ENCODE data around the gene NKIRAS1. TPM values are rescaled to one million over a fixed set of nuclear protein-coding genes. Genes with fewer than 3 reads are reported as not detected.

Gene NKIRAS1
- polyA plus RNA-seq, 3 donors: 0.69 to 2.0 (median 1.9) TPM

GRCh38 chr3:23885210-23885609 lies 31.6 kb downstream of the NKIRAS1 start:
- H3K27me3 Mint-ChIP-seq (ENCODE audit: low read depth in 3 of 3): peaks cover 0 to 1% (median 0%) of the 10 kb centered on the region in 3 donors
- Histone ChIP-seq H3K4me1 (ENCODE audit: control insufficient read depth in 1 of 2, insufficient read depth in 2 of 2, low read length in 2 of 2) (peaks cover 7 to 11% of the 10 kb centered on the region in 2 donors), H3K4me2 (replicated peaks; ENCODE audit: extremely low read depth, low read length, poor library complexity, severe bottlenecking) (no peak overlapping the region), H2AFZ (ENCODE audit: insufficient read depth, low read depth, low read length, poor library complexity, severe bottlenecking) (no peak overlapping the region), H3K9ac (ENCODE audit: insufficient read depth, low read length, poor library complexity, severe bottlenecking) (no peak overlapping the region), H3K27ac (ENCODE audit: low read depth in 1 of 2, low read length in 2 of 2) (no peak overlapping the region), H3K27me3 (ENCODE audit: control insufficient read depth in 2 of 2, insufficient read depth in 2 of 2, low read length in 2 of 2) (no peaks in the 10 kb centered on the region), H4K20me1 (ENCODE audit: insufficient read depth, low read length) (peaks cover 94% of the 10 kb centered on the region), H3K36me3 (replicated peaks in 1 of 2; ENCODE audit: control insufficient read depth in 1 of 2, insufficient read depth in 2 of 2, low read length in 2 of 2) (peaks cover 0 to 14% of the 10 kb centered on the region in 2 donors), H3K9me3 (replicated peaks in 1 of 2; ENCODE audit: control insufficient read depth in 1 of 2, insufficient read depth in 1 of 2, low read length in 2 of 2) (peaks cover 0 to 3% of the 10 kb centered on the region in 2 donors), H3K4me3 (replicated peaks in 1 of 3; ENCODE audit: low read depth in 2 of 3, low read length in 3 of 3) (no peak overlapping the region), H3K79me2 (ENCODE audit: insufficient read depth, low read length) (peaks cover 8% of the 10 kb centered on the region)
- DNase-seq: no peak
- peak overlapping the region in 1 of 7 donors; percentile 32 for H3K27ac Mint-ChIP-seq
- no CpG with 5 or more reads among the region's 6 CpGs for WGBS (ENCODE audit: insufficient coverage)
- peaks cover 14 to 21% of the 10 kb centered on the region in 2 donors for H3K36me3 Mint-ChIP-seq
- peaks cover 31% of the 10 kb centered on the region for H3K4me1 Mint-ChIP-seq
- no peak overlapping the region for H3K4me3 Mint-ChIP-seq
- H3K9me3 Mint-ChIP-seq: peaks cover 3 to 7% (median 6%) of the 10 kb centered on the region in 7 donors
- no peak for TF ChIP-seq CTCF (IDR thresholded peaks at IDR 0.05)
- intact Hi-C loops (cut with micrococcal nuclease): loop anchor here (5.0 kb wide), 1 partner anchor 352 kb away; no protein-coding TSS in a partner anchor

GRCh38 chr3:23884481-23884880 lies 32.3 kb downstream of the NKIRAS1 start:
- H3K4me3 Mint-ChIP-seq: no peak overlapping the region
- Histone ChIP-seq H3K27me3 (ENCODE audit: control insufficient read depth in 2 of 2, insufficient read depth in 2 of 2, low read length in 2 of 2) (no peaks in the 10 kb centered on the region), H3K4me3 (replicated peaks in 1 of 3; ENCODE audit: low read depth in 2 of 3, low read length in 3 of 3) (no peak overlapping the region), H4K20me1 (ENCODE audit: insufficient read depth, low read length) (peaks cover 94% of the 10 kb centered on the region), H3K27ac (ENCODE audit: low read depth in 1 of 2, low read length in 2 of 2) (no peak overlapping the region), H3K4me2 (replicated peaks; ENCODE audit: extremely low read depth, low read length, poor library complexity, severe bottlenecking) (no peak overlapping the region), H3K9ac (ENCODE audit: insufficient read depth, low read length, poor library complexity, severe bottlenecking) (no peak overlapping the region), H3K36me3 (replicated peaks in 1 of 2; ENCODE audit: control insufficient read depth in 1 of 2, insufficient read depth in 2 of 2, low read length in 2 of 2) (peaks cover 0 to 10% of the 10 kb centered on the region in 2 donors), H3K9me3 (replicated peaks in 1 of 2; ENCODE audit: control insufficient read depth in 1 of 2, insufficient read depth in 1 of 2, low read length in 2 of 2) (peaks cover 0 to 3% of the 10 kb centered on the region in 2 donors), H3K4me1 (ENCODE audit: control insufficient read depth in 1 of 2, insufficient read depth in 2 of 2, low read length in 2 of 2) (peaks cover 5 to 10% of the 10 kb centered on the region in 2 donors), H2AFZ (ENCODE audit: insufficient read depth, low read depth, low read length, poor library complexity, severe bottlenecking) (no peak overlapping the region), H3K79me2 (ENCODE audit: insufficient read depth, low read length) (peaks cover 10% of the 10 kb centered on the region)
- no CpG with 5 or more reads among the region's 2 CpGs for WGBS (ENCODE audit: insufficient coverage)
- peak; percentile 7 for TF ChIP-seq CTCF (IDR thresholded peaks at IDR 0.05)
- peaks cover 10 to 21% of the 10 kb centered on the region in 2 donors for H3K36me3 Mint-ChIP-seq
- H3K9me3 Mint-ChIP-seq: peaks cover 3 to 7% (median 6%) of the 10 kb centered on the region in 7 donors
- peaks cover 30% of the 10 kb centered on the region for H3K4me1 Mint-ChIP-seq
- intact Hi-C loops (cut with micrococcal nuclease): no loop called here
- H3K27ac Mint-ChIP-seq: peak overlapping the region in 1 of 7 donors; percentile 37
- H3K27me3 Mint-ChIP-seq (ENCODE audit: low read depth in 3 of 3): peaks cover 0 to 3% (median under 1%) of the 10 kb centered on the region in 3 donors
- DNase-seq: no peak

Measured in CD14-positive monocyte (primary cell).